ENCODE results near the gene DEXI. TPM values are rescaled to one million over a fixed set of nuclear protein-coding genes. Genes with fewer than 3 reads are reported as not detected.

Gene DEXI
- total and polyA plus RNA-seq, 9 donors: 46.8 to 64.5 (median 52.3) TPM

DNA sequence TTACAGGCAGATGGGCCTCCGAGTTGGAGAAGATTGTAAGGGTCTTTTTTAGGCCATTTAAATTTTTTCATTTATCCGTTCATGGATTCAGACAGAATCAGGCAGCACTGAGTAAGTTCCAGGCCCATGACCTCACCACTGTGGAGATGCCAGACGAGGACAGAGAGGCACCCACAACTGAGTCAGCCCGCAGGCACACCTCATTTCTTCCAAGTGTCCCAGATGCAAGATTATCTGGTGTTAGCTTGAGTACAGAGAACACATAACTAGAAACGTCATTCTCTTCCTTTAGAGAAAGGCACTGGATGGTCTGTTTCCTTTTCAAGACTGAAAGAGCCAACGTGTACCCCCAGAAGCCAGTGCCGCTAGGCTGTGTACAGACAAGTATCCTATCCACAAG lies 19.0 kb upstream of the DEXI start:
- peaks cover 31% of the 10 kb centered on the region for H3K36me3 ChIP-seq (ENCODE audit: control insufficient read depth, insufficient read depth, low read length)
- peaks cover 4% of the 10 kb centered on the region for H3K4me1 ChIP-seq (ENCODE audit: control insufficient read depth, insufficient read depth, low read length)
- no peak overlapping the region for H3K27ac ChIP-seq (ENCODE audit: low read length)
- no peak overlapping the region for H3K4me3 ChIP-seq (ENCODE audit: low read length)
- WGBS (ENCODE audit: insufficient coverage): 58% methylated on average over 2 of the region's 7 CpGs
- no peaks in the 10 kb centered on the region for H3K9me3 ChIP-seq (replicated peaks; ENCODE audit: control insufficient read depth, low read depth, low read length)
- no peak for DNase-seq
- H3K27me3 ChIP-seq (ENCODE audit: control insufficient read depth, insufficient read depth, low read length): no peaks in the 10 kb centered on the region

GRCh38 chr16:10959161-10959560 lies 16.9 kb upstream of the DEXI start:
- Histone ChIP-seq H3K4me3 (ENCODE audit: low read length) (no peak overlapping the region), H3K36me3 (ENCODE audit: control insufficient read depth, insufficient read depth, low read length) (peaks cover 28% of the 10 kb centered on the region), H3K4me1 (ENCODE audit: control insufficient read depth, insufficient read depth, low read length) (peaks cover 1% of the 10 kb centered on the region), H3K9me3 (replicated peaks; ENCODE audit: control insufficient read depth, low read depth, low read length) (no peaks in the 10 kb centered on the region), H3K27ac (ENCODE audit: low read length) (no peak overlapping the region), H3K27me3 (ENCODE audit: control insufficient read depth, insufficient read depth, low read length) (no peaks in the 10 kb centered on the region)
- WGBS (ENCODE audit: insufficient coverage): no CpG with 5 or more reads among the region's 5 CpGs
- DNase-seq: no peak

DNA sequence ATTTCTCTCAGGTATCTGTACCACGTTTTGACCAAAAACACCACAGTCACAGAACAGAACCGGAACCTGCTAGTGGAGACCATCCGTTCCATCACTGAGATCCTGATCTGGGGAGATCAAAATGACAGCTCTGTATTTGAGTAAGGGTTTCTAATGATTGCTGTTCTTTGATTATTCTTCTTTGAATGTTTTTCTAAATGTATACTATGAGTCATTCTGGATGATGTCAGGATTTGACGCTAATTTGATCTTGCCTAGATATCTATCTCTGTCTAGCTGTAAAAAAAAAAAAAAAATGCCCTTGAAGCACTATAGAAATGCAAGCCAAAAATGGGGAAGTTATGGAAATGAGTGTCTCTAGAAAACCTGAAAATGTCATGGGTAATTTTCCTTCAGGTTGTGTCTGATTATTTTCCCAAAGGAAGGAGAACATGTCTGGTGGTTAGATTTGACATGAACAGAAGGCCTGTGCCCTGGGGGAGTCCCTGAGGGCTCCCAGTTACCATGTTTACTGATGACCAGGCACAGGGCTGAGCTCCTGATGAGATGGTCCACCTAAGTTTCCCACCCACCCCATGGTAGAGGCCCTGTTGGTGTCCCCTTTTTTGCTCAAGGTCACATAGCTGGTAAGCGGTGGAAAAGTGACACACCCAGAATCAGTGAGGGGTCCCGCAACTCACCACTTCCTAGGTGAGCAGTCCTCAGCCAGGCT lies 15.7 kb upstream of the DEXI start:
- H3K4me3 ChIP-seq (ENCODE audit: low read length): no peak overlapping the region
- no CpG with 5 or more reads among the region's 6 CpGs for WGBS (ENCODE audit: insufficient coverage)

GRCh38 chr16:10954903-10955302 lies 12.6 kb upstream of the DEXI start:
- Histone ChIP-seq H3K27me3 (ENCODE audit: control insufficient read depth, insufficient read depth, low read length) (no peaks in the 10 kb centered on the region), H3K4me3 (ENCODE audit: low read length) (no peak overlapping the region), H3K36me3 (ENCODE audit: control insufficient read depth, insufficient read depth, low read length) (peaks cover 11% of the 10 kb centered on the region), H3K4me1 (ENCODE audit: control insufficient read depth, insufficient read depth, low read length) (no peaks in the 10 kb centered on the region), H3K27ac (ENCODE audit: low read length) (no peak overlapping the region), H3K9me3 (replicated peaks; ENCODE audit: control insufficient read depth, low read depth, low read length) (no peaks in the 10 kb centered on the region)
- DNase-seq: no peak
- 71% methylated on average over 7 of the region's 7 CpGs for WGBS (ENCODE audit: insufficient coverage)

More for the DNA sequence above, 15.7 kb upstream of the DEXI start:
- no peak overlapping the region for H3K27ac ChIP-seq (ENCODE audit: low read length)
- H3K4me1 ChIP-seq (ENCODE audit: control insufficient read depth, insufficient read depth, low read length): no peaks in the 10 kb centered on the region
- H3K36me3 ChIP-seq (ENCODE audit: control insufficient read depth, insufficient read depth, low read length): peaks cover 18% of the 10 kb centered on the region
- DNase-seq: no peak
- H3K27me3 ChIP-seq (ENCODE audit: control insufficient read depth, insufficient read depth, low read length): no peaks in the 10 kb centered on the region
- no peaks in the 10 kb centered on the region for H3K9me3 ChIP-seq (replicated peaks; ENCODE audit: control insufficient read depth, low read depth, low read length)

- H3K9me3 ChIP-seq (replicated peaks; ENCODE audit: control insufficient read depth, low read depth, low read length): no peaks in the 10 kb centered on the region
- H3K27me3 ChIP-seq (ENCODE audit: control insufficient read depth, insufficient read depth, low read length): no peaks in the 10 kb centered on the region
- DNase-seq: peak; percentile 68
- H3K27ac ChIP-seq (ENCODE audit: low read length): no peak overlapping the region
- H3K36me3 ChIP-seq (ENCODE audit: control insufficient read depth, insufficient read depth, low read length): no peaks in the 10 kb centered on the region
- 30% methylated on average over 2 of the region's 4 CpGs for WGBS (ENCODE audit: insufficient coverage)
- peaks cover 8% of the 10 kb centered on the region for H3K4me1 ChIP-seq (ENCODE audit: control insufficient read depth, insufficient read depth, low read length)
- H3K4me3 ChIP-seq (ENCODE audit: low read length): no peak overlapping the region
Measured at GRCh38 chr16:10951026-10951425, 8.8 kb upstream of the DEXI start.

- Histone ChIP-seq H3K36me3 (ENCODE audit: control insufficient read depth, insufficient read depth, low read length) (no peaks in the 10 kb centered on the region), H3K27ac (ENCODE audit: low read length) (no peak overlapping the region), H3K27me3 (ENCODE audit: control insufficient read depth, insufficient read depth, low read length) (no peaks in the 10 kb centered on the region), H3K9me3 (replicated peaks; ENCODE audit: control insufficient read depth, low read depth, low read length) (no peaks in the 10 kb centered on the region), H3K4me3 (ENCODE audit: low read length) (no peak overlapping the region), H3K4me1 (ENCODE audit: control insufficient read depth, insufficient read depth, low read length) (peaks cover 14% of the 10 kb centered on the region)
- WGBS (ENCODE audit: insufficient coverage): 63% methylated on average over 2 of the region's 5 CpGs
- DNase-seq: no peak
Measured at GRCh38 chr16:10950393-10950792, 8.1 kb upstream of the DEXI start.

DNA sequence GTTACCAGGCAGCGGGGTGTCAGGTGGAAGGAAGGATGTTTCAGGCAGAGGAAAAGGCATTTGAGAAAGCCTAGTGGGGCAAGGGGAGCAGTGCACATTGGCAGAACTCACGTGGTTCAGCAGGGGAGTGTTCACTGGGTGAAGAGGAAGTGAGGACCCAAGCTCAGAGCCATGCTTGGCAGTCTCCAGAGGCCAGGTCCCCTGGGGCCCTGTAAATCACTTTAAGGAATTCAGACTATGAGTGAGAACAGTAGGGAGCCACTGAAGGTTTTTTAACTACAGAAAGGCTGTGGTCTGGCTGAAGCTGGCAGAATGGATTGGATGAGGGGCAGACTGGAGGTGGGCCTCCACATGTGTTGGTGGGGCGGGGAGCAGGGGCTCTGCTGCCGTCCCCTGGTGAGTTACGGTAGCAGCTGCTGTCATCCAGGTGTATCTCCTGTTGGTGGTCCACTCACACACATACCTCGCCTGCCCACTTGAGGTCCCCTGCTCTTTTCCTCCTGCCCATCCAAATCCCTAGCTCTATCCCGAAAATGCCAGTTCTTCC lies 7.2 kb upstream of the DEXI start:
- Histone ChIP-seq H3K4me1 (ENCODE audit: control insufficient read depth, insufficient read depth, low read length) (peaks cover 21% of the 10 kb centered on the region), H3K27ac (ENCODE audit: low read length) (no peak overlapping the region), H3K9me3 (replicated peaks; ENCODE audit: control insufficient read depth, low read depth, low read length) (no peaks in the 10 kb centered on the region), H3K36me3 (ENCODE audit: control insufficient read depth, insufficient read depth, low read length) (no peaks in the 10 kb centered on the region), H3K27me3 (ENCODE audit: control insufficient read depth, insufficient read depth, low read length) (no peaks in the 10 kb centered on the region), H3K4me3 (ENCODE audit: low read length) (no peak overlapping the region)
- WGBS (ENCODE audit: insufficient coverage): 65% methylated on average over 7 of the region's 7 CpGs
- DNase-seq: peak; percentile 46

GRCh38 chr16:10947211-10947787 lies 5.0 kb upstream of the DEXI start:
- peaks cover 26% of the 10 kb centered on the region for H3K4me1 ChIP-seq (ENCODE audit: control insufficient read depth, insufficient read depth, low read length)
- no peaks in the 10 kb centered on the region for H3K27me3 ChIP-seq (ENCODE audit: control insufficient read depth, insufficient read depth, low read length)
- H3K4me3 ChIP-seq (ENCODE audit: low read length): no peak overlapping the region
- no peak overlapping the region for H3K27ac ChIP-seq (ENCODE audit: low read length)
- no peak for DNase-seq
- no peaks in the 10 kb centered on the region for H3K9me3 ChIP-seq (replicated peaks; ENCODE audit: control insufficient read depth, low read depth, low read length)
- WGBS (ENCODE audit: insufficient coverage): 80% methylated on average over 7 of the region's 10 CpGs
- H3K36me3 ChIP-seq (ENCODE audit: control insufficient read depth, insufficient read depth, low read length): no peaks in the 10 kb centered on the region

DNA sequence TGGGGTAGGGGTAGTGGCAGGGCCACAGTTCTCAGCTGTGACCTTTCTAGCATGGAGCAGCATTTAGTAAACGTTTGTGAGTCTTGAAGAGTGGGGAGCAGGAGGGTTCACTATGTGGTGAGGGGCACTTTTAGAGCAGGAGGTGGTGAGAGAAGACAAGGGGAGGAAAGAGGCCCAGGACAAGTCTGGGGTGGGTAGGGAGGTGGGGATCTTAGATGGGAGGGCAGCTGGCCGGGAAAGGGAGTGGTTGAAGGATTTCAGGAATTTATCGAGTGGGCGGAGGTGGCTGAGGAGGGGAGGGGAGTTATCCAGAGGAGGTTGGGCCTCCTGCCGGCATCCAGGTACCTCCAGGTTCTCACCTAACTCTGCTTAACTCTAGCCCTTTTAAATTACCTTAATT lies 4.0 kb upstream of the DEXI start:
- Histone ChIP-seq H3K27me3 (ENCODE audit: control insufficient read depth, insufficient read depth, low read length) (no peaks in the 10 kb centered on the region), H3K4me1 (ENCODE audit: control insufficient read depth, insufficient read depth, low read length) (peaks cover 28% of the 10 kb centered on the region), H3K27ac (ENCODE audit: low read length) (no peak overlapping the region), H3K4me3 (ENCODE audit: low read length) (no peak overlapping the region), H3K9me3 (replicated peaks; ENCODE audit: control insufficient read depth, low read depth, low read length) (no peaks in the 10 kb centered on the region), H3K36me3 (ENCODE audit: control insufficient read depth, insufficient read depth, low read length) (no peaks in the 10 kb centered on the region)
- WGBS (ENCODE audit: insufficient coverage): 0% methylated on average over 1 of the region's 5 CpGs
- no peak for DNase-seq

DNA sequence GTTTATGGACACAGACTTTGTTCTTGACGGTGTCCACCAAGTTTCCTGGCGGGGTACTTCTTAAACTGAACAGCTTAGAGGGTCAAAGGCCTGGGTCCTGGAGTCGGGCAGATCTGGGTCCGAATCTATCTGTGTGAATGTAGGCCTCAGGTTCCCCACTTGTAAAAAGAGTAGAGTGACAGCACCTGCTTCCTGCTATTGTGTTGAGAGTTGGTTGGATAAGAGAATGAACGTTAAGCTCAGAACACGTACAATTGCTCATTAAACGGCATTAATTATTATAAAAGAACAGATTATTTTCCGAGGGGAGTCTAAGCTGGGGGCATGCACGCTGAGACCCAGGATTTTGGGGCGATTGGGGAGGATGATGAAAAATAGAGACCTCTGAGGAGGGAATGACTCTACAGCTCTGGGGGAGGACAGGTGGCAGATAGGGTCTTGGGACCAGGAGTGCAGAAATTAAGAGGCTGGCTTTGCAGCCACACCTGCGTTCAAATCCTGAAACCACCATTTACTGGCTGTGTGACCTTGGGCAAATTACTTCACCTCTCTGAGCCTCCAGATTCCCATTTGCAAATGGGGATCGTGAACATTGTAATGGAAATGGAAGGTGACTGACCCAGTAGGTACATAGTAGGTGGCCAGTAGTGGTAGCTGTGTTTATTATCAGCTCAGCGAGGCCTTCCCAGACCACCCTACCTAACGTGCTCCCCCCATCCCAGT lies 3.0 kb upstream of the DEXI start:
- H3K27ac ChIP-seq (ENCODE audit: low read length): peak overlapping the region; percentile 77
- H3K4me1 ChIP-seq (ENCODE audit: control insufficient read depth, insufficient read depth, low read length): peaks cover 39% of the 10 kb centered on the region

More for the DNA sequence above, 3.0 kb upstream of the DEXI start:
- Histone ChIP-seq H3K4me3 (ENCODE audit: low read length) (peak overlapping the region; percentile 89), H3K27me3 (ENCODE audit: control insufficient read depth, insufficient read depth, low read length) (no peaks in the 10 kb centered on the region), H3K36me3 (ENCODE audit: control insufficient read depth, insufficient read depth, low read length) (peaks cover 3% of the 10 kb centered on the region), H3K9me3 (replicated peaks; ENCODE audit: control insufficient read depth, low read depth, low read length) (no peaks in the 10 kb centered on the region)
- DNase-seq: no peak
- 36% methylated on average over 5 of the region's 14 CpGs for WGBS (ENCODE audit: insufficient coverage)
